RWPE2 (cell line): ENCODE data around the gene GPR107.

Experiments
- ATAC-seq: fragments of 200-7000 bp; cut with Tn5 transposase; 3 replicates; pipeline ENCODE4 v1.9.1; 2021; ENCODE audit warnings: low read depth
- DNase-seq: peaks from one replicate; pipeline ENCODE4 v3.0.0-alpha.2; 2020; ENCODE audit warnings: low spot score
- H3K27ac ChIP-seq: fragments of 450-650 bp; 2 replicates; pipeline ENCODE4 v1.5.1; 2017; ENCODE audit warnings: mild to moderate bottlenecking; ENCODE audit not compliant: poor library complexity, severe bottlenecking
- H3K27me3 ChIP-seq: fragments of 250-450 bp; sonication (Bioruptor Pico); 2 replicates; pipeline ENCODE4 v1.5.1; 2021; ENCODE audit warnings: mild to moderate bottlenecking, moderate library complexity; ENCODE audit not compliant: insufficient read depth, poor library complexity, severe bottlenecking
- H3K36me3 ChIP-seq: fragments of 250-450 bp; sonication (Bioruptor Pico); 2 replicates; pipeline ENCODE4 v1.5.1; 2020; ENCODE audit warnings: low read depth, mild to moderate bottlenecking, moderate library complexity
- H3K4me1 ChIP-seq: fragments of 250-450 bp; sonication (Bioruptor Pico); 2 replicates; pipeline ENCODE4 v1.5.1; 2021; ENCODE audit warnings: mild to moderate bottlenecking, moderate library complexity; ENCODE audit not compliant: insufficient read depth, poor library complexity, severe bottlenecking
- H3K4me3 ChIP-seq: fragments of 250-450 bp; sonication (Bioruptor Pico); 2 replicates; pipeline ENCODE4 v1.5.1; 2021; ENCODE audit warnings: mild to moderate bottlenecking, moderate library complexity; ENCODE audit not compliant: severe bottlenecking
- H3K9me3 ChIP-seq: fragments of 250-450 bp; sonication (Bioruptor Pico); 2 replicates; pipeline ENCODE4 v1.5.1; 2021; ENCODE audit warnings: mild to moderate bottlenecking, moderate library complexity; ENCODE audit not compliant: severe bottlenecking
- TF ChIP-seq, protein P1 (sequence below): fragments of 450-650 bp; IDR thresholded peaks from one replicate; pipeline ENCODE4 v1.5.1; 2017; ENCODE audit warnings: mild to moderate bottlenecking, moderate library complexity; ENCODE audit not compliant: poor library complexity, severe bottlenecking

GPR107 gene

DNA sequence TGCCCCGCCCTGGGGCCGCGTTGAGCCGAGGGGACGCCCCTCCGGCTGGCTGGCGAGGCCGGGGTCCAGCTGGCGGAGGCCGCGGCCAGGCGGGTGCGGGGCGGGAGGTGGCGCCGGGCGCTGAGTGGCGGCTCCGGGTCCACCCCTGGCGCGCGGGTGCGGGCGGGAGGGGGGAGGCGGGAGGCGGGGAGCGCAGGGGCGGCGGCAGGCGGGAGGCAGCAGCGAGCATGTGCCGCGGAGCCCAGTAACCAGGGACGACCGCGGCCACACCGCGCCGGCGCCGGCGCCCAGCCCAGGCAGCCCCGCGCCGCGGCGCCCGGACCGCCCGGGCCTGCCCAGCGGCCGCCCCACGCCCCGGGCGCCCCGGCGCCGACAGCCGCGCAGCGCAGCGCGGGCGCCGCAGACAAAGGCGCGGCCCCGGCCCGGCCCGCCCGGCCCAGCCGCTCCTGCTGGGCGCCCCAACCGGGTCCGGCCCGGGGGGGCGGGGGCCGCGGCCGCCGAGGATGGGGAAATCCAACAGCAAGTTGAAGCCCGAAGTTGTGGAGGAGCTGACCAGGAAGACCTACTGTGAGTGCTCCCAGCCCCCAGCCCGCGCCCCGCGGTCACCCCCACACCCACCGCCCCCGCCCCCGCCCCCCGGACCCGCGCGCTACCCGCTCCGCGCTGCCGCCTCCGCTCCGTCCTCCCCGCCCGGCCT, 118.6 kb downstream of the GPR107 start, which contains the start of gene NCS1:
Gene NCS1 (plus strand): TSS at position 244 of the 697 bp plus-strand sequence. CDS start 260 bp downstream, at position 504.
- ATAC-seq, result peak; percentile 76
- no peaks in the 10 kb centered on the region for H3K27me3 ChIP-seq
- no peaks in the 10 kb centered on the region for H3K9me3 ChIP-seq
- TF ChIP-seq, protein P1, sequence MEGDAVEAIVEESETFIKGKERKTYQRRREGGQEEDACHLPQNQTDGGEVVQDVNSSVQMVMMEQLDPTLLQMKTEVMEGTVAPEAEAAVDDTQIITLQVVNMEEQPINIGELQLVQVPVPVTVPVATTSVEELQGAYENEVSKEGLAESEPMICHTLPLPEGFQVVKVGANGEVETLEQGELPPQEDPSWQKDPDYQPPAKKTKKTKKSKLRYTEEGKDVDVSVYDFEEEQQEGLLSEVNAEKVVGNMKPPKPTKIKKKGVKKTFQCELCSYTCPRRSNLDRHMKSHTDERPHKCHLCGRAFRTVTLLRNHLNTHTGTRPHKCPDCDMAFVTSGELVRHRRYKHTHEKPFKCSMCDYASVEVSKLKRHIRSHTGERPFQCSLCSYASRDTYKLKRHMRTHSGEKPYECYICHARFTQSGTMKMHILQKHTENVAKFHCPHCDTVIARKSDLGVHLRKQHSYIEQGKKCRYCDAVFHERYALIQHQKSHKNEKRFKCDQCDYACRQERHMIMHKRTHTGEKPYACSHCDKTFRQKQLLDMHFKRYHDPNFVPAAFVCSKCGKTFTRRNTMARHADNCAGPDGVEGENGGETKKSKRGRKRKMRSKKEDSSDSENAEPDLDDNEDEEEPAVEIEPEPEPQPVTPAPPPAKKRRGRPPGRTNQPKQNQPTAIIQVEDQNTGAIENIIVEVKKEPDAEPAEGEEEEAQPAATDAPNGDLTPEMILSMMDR, result no peak
- H3K4me3 ChIP-seq, result peak within 1 kb of the TSS; percentile 84
- H3K27ac ChIP-seq, result peak within 1 kb of the TSS; percentile 49
- DNase-seq, result no peak
- H3K36me3 ChIP-seq, result peaks cover 3% of the 10 kb centered on the region; the same call in 1 of the 2 replicates
- H3K4me1 ChIP-seq, result no peaks in the 10 kb centered on the region

DNA sequence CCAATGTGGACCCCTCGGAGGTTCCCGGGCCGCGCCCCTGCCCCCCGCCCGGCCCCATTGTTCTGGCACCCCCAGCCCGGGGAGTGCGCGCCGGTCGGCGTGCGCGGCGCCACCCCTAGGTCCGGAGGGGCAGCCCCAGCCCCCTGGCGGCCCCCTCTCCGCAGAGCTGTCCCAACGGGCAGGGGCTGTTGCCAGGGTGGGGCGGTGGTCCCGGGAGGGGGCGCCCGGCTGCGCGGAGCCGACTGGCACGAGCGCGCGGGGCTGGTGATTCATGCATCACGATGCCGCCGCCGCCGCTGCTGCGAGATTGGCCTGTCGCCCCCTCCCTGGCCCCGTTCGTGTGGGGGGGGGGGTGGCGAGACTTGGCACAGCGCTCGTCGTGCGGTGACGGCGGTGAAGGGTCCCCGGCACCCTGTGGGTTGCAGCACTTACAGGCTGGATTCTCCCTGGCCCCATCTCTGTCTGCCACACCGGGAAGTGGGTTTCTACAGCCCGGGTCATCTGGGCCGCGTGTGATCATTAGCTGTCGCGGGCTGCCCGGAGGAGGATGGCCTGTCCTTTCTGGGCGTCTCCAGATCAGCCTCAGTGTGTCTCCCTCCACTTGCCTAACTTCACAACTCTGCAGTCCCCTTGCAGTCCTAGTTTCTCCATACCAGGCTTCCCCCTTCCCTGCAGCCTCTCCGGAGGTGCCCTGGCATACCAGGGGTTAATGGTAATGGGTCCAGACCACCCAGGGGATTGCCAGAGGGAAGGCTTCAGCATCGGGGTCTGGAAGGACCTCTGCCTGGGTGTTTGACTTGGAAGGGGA, 119.4 kb downstream of the GPR107 start:
- no peaks in the 10 kb centered on the region for H3K4me1 ChIP-seq
- H3K4me3 ChIP-seq, result peak overlapping the region; percentile 84
- TF ChIP-seq, protein P1, result peak; percentile 25
- H3K27me3 ChIP-seq, result no peaks in the 10 kb centered on the region
- DNase-seq, result no peak
- H3K27ac ChIP-seq, result peak overlapping the region; percentile 49
- no peaks in the 10 kb centered on the region for H3K9me3 ChIP-seq
- H3K36me3 ChIP-seq, result peaks cover 3% of the 10 kb centered on the region; the same call in 1 of the 2 replicates
- ATAC-seq, result peak; percentile 14; the same call in 1 of the 3 replicates

DNA sequence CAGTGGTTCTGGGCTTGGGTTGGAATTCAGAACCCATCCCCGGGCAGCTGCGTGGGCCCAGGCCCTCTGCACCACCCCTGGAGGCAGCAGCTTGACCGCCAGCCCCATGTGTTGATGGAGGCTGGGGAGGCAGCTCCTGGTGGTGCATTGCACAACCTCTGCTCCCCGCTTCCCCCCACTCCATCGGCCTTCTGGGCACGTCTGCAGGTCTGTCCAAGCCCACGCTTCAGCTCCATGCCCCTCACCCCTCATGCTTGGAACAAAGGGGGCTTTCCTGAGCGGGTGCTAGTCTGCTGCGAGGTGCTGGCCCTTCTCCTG, 119.9 kb downstream of the GPR107 start:
- Histone ChIP-seq H3K27ac (no peak overlapping the region), H3K27me3 (no peaks in the 10 kb centered on the region), H3K4me1 (no peaks in the 10 kb centered on the region), H3K36me3 (peaks cover 3% of the 10 kb centered on the region; the same call in 1 of the 2 replicates), H3K4me3 (peak overlapping the region; percentile 84), H3K9me3 (no peaks in the 10 kb centered on the region)
- TF ChIP-seq, protein P1, result no peak
- no peak for DNase-seq
- no peak for ATAC-seq

DNA sequence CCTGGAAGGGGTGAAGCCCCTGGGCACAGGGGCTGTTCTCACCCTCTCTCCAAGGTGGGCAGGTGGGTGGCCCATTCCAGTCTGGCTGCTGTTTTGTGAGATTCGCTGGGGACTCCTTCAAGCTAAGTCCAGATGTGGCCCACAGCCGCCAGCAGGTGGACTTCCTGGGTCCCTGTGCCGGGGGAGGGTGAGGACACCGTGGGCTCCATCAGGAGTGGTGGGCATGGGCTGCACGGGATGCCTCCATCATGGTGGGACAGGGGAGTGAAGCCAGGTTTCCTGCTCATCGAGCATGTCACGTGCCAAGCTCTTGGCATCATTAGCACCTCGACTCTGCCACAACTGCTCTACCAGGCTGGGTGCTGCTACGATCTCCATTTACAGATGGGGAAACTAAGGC, 120.3 kb downstream of the GPR107 start:
- TF ChIP-seq, protein P1, result no peak
- Histone ChIP-seq H3K27me3 (no peaks in the 10 kb centered on the region), H3K4me3 (no peak overlapping the region), H3K36me3 (peaks cover 3% of the 10 kb centered on the region; the same call in 1 of the 2 replicates), H3K9me3 (no peaks in the 10 kb centered on the region), H3K27ac (no peak overlapping the region), H3K4me1 (no peaks in the 10 kb centered on the region)
- ATAC-seq, result no peak
- no peak for DNase-seq
